AG09309 (cell line): ENCODE data around the gene GLCCI1.
"Not testable (repeated sequence)": the region's sequence is repeated elsewhere in the genome, so short reads cannot be mapped to it uniquely, and the experiment has no call there.

Experiments used
- DNase-seq: peaks from one replicate; pipeline ENCODE4 v3.0.0-alpha.2; 2010; ENCODE audit warnings: low read depth
- H3K4me3 ChIP-seq: 2 replicates; pipeline ENCODE4 v1.5.1; 2011; ENCODE audit warnings: mild to moderate bottlenecking, low read depth, low read length, moderate library complexity; ENCODE audit not compliant: control insufficient read depth
- TF ChIP-seq, protein P1 (sequence below): IDR thresholded peaks from 2 replicates; pipeline ENCODE4 v1.5.1; 2011; ENCODE audit warnings: mild to moderate bottlenecking, low read depth, low read length, inconsistent platforms; ENCODE audit not compliant: insufficient read depth, control insufficient read depth; ENCODE audit errors: missing control alignments

Gene GLCCI1

GRCh38 chr7:8060241-8060640, 91.6 kb downstream of the GLCCI1 start:
- TF ChIP-seq, protein P1, sequence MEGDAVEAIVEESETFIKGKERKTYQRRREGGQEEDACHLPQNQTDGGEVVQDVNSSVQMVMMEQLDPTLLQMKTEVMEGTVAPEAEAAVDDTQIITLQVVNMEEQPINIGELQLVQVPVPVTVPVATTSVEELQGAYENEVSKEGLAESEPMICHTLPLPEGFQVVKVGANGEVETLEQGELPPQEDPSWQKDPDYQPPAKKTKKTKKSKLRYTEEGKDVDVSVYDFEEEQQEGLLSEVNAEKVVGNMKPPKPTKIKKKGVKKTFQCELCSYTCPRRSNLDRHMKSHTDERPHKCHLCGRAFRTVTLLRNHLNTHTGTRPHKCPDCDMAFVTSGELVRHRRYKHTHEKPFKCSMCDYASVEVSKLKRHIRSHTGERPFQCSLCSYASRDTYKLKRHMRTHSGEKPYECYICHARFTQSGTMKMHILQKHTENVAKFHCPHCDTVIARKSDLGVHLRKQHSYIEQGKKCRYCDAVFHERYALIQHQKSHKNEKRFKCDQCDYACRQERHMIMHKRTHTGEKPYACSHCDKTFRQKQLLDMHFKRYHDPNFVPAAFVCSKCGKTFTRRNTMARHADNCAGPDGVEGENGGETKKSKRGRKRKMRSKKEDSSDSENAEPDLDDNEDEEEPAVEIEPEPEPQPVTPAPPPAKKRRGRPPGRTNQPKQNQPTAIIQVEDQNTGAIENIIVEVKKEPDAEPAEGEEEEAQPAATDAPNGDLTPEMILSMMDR, result no peak
- H3K4me3 ChIP-seq, result no peak overlapping the region

GRCh38 chr7:8063300-8063699, 94.7 kb downstream of the GLCCI1 start:
- H3K4me3 ChIP-seq, DNase-seq: not testable (repeated sequence)

More at GRCh38 chr7:8060241-8060640, 91.6 kb downstream of the GLCCI1 start:
- no peak for DNase-seq

- no peak for DNase-seq
- H3K4me3 ChIP-seq, result no peak overlapping the region
- TF ChIP-seq, protein P1, result no peak
Measured at GRCh38 chr7:8063706-8064297, 95.2 kb downstream of the GLCCI1 start.

DNA sequence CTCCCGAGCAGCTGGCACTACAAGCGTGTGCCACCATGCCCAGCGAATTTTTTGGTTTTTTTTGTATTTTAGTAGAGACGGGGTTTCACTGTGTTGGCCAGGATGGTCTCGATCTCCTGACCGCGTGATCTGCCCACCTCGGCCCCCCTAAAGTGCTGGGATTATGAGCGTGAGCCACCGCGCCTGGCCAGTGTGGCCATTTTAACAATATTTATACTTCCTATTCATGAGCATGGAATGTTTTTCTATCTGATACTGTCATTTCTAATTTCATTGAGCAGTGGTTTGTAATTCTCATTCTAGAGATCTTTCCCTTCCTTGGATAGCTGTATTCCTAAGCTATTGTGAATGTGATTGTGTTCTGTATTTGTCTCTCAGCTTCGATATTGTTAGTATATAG, 96.2 kb downstream of the GLCCI1 start:
- TF ChIP-seq, protein P1, result no peak
- no peak overlapping the region for H3K4me3 ChIP-seq
- no peak for DNase-seq

DNA sequence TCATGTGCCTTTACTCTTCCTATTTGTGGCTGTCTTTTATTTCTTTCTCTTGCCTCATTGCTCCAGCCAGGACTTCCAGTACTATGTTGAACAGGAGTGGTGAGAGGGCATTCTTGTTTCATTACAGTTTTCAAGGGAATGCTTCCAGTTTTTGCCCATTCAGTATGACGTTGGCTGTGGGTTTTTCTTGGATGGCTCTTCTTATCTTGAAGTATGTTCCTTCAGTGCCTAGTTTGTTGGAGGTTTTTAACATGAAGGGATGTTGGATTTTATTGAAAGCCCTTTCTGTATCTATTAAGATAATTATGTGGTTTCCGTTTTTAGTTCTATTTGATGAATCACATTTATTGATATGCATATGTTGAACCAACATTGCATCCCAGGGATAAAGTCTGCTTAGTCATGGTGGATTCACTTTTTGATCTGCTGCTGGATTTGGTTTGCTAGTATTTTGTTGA, 96.8 kb downstream of the GLCCI1 start:
- peak; percentile 86 for DNase-seq
- TF ChIP-seq, protein P1, result no peak
- H3K4me3 ChIP-seq, result no peak overlapping the region

GRCh38 chr7:8068892-8069686, 100.5 kb downstream of the GLCCI1 start:
- TF ChIP-seq, protein P1, result no peak
- DNase-seq, result no peak
- H3K4me3 ChIP-seq, result no peak overlapping the region

GRCh38 chr7:8070451-8071180, 102.0 kb downstream of the GLCCI1 start:
- no peak overlapping the region for H3K4me3 ChIP-seq
- DNase-seq, result no peak
- TF ChIP-seq, protein P1, result no peak
